Measurements from ENCODE around the gene LOXHD1. TPM values are rescaled to one million over a fixed set of nuclear protein-coding genes. Genes with fewer than 3 reads are reported as not detected.

Gene LOXHD1
- total and polyA plus RNA-seq, 3 donors from 2014 or later = 11.3 to 59.4 (median 29.6) TPM

DNA sequence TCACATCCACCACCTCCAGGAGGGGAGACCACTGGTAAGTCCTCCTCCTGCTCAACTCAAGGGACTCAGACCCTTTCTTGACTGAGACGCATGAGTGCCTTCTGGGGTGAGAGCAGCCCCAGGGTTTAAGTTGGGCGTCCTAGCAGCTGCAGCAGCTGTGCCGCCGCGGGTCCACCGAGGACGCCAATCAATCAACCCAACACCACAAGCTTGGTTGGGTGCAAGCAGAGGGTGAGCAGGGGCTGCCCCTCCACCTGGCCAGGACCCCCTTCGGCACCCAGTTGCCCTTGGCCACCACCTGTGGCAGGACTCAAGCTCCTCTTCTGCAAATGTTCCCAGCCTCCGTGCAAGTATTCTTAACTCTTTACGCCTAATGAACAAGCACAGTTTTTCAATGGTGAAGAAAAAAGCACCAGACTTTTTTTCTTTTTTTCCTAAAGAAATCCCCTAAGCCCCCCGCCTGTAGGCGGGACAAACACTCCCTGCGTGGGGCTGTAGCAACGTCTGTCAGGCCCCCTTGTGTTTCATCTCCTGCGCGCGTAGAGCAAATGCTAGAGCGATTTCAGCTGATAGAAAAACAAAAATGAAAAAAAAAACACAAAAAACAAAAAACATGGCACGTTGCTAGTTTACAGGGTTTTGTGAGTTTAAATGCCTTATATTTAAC lies 197.1 kb downstream of the LOXHD1 start:
- H3K4me1 ChIP-seq = no peaks in the 10 kb centered on the region
- WGBS, 2 donors = 89 to 91% methylated on average over 11 to 19 of the region's 19 CpGs
- no peak for DNase-seq
- H3K9me3 ChIP-seq = no peaks in the 10 kb centered on the region
- TF ChIP-seq POLR2A (IDR thresholded peaks at IDR 0.05) (no peak), CTCF (IDR thresholded peaks at IDR 0.05) (no peak)
- H3K4me3 ChIP-seq = no peak overlapping the region
- no peaks in the 10 kb centered on the region for H3K27me3 ChIP-seq
- H3K36me3 ChIP-seq (ENCODE audit: low read depth, missing control alignments) = no peaks in the 10 kb centered on the region
- no peak overlapping the region for H3K27ac ChIP-seq
- intact Hi-C loops (cut with DNase I; ENCODE audit: low total_unique reads) = no loop called here

- H3K27me3 ChIP-seq = no peaks in the 10 kb centered on the region
- DNase-seq = no peak
- no peak overlapping the region for H3K4me3 ChIP-seq
- no peaks in the 10 kb centered on the region for H3K4me1 ChIP-seq
- H3K9me3 ChIP-seq = no peaks in the 10 kb centered on the region
- TF ChIP-seq POLR2A (IDR thresholded peaks at IDR 0.05) (no peak), CTCF (IDR thresholded peaks at IDR 0.05) (no peak)
- intact Hi-C loops (cut with DNase I; ENCODE audit: low total_unique reads) = no loop called here
- WGBS, 2 donors = 70 to 71% methylated on average over 6 of the region's 6 CpGs
- H3K27ac ChIP-seq = no peak overlapping the region
- H3K36me3 ChIP-seq (ENCODE audit: low read depth, missing control alignments) = no peaks in the 10 kb centered on the region
These were observed 198.5 kb downstream of the LOXHD1 start for GRCh38 chr18:46458472-46458871.

DNA sequence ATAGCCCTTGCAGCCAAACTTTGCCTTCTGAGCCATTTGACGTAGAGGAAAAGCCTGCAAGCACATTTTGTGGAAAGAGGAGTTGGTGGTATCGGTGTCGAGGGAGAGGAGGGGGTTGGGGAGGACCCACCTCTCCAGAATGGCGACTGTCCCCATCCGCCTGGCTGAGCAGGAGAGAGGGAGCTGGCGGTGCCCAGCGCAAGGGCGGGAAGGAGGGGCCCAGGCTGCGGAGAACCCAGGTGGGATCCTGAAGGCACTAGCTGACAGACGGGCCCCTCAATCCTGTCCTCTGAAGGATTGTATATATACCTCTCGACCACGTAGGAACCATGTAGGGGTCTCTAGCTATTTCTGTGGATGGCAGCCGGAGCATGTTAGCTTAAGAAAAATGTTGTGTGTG lies 200.3 kb downstream of the LOXHD1 start:
- TF ChIP-seq CTCF (IDR thresholded peaks at IDR 0.05) (no peak), POLR2A (IDR thresholded peaks at IDR 0.05) (no peak)
- Histone ChIP-seq H3K36me3 (ENCODE audit: low read depth, missing control alignments) (no peaks in the 10 kb centered on the region), H3K27me3 (no peaks in the 10 kb centered on the region), H3K9me3 (no peaks in the 10 kb centered on the region), H3K4me1 (no peaks in the 10 kb centered on the region), H3K4me3 (peak overlapping the region in 1 of 2 donors; percentile 7), H3K27ac (no peak overlapping the region)
- DNase-seq = no peak
- 73 to 76% methylated on average over 13 of the region's 13 CpGs for WGBS, 2 donors
- intact Hi-C loops (cut with DNase I; ENCODE audit: low total_unique reads) = no loop called here

GRCh38 chr18:46452820-46453219 lies 204.2 kb downstream of the LOXHD1 start:
- H3K27me3 ChIP-seq = no peaks in the 10 kb centered on the region
- DNase-seq = no peak
- no peak overlapping the region for H3K27ac ChIP-seq
- H3K4me1 ChIP-seq = no peaks in the 10 kb centered on the region
- H3K36me3 ChIP-seq (ENCODE audit: low read depth, missing control alignments) = no peaks in the 10 kb centered on the region
- no peaks in the 10 kb centered on the region for H3K9me3 ChIP-seq
- H3K4me3 ChIP-seq = no peak overlapping the region
- intact Hi-C loops (cut with DNase I; ENCODE audit: low total_unique reads) = no loop called here
- WGBS, 2 donors = 92 to 95% methylated on average over 6 of the region's 6 CpGs
- TF ChIP-seq POLR2A (IDR thresholded peaks at IDR 0.05) (no peak), CTCF (IDR thresholded peaks at IDR 0.05) (no peak)

DNA sequence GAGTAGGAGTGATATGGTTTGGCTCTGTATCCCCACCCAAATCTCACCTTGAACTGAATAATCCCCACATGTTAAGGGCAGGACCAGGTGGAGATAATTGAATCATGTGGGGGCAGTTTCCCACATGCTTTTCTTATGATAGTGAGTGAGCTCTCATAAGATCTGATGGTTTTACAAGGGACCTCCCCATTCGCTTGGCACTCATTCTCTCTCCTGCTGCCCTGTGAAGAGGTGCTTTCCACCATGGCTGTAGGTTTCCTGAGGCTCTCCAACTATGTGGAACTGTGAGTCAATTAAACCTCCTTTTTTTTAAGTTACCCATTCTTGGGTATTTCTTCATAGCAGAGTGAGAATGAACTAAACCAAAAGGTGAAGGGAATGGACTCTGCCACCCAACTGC lies 207.5 kb downstream of the LOXHD1 start:
- 0 to 80% methylated on average over 1 of the region's 1 CpG for WGBS, 2 donors
- Histone ChIP-seq H3K27me3 (no peaks in the 10 kb centered on the region), H3K4me1 (no peaks in the 10 kb centered on the region), H3K36me3 (ENCODE audit: low read depth, missing control alignments) (no peaks in the 10 kb centered on the region), H3K27ac (no peak overlapping the region), H3K9me3 (no peaks in the 10 kb centered on the region), H3K4me3 (no peak overlapping the region)
- intact Hi-C loops (cut with DNase I; ENCODE audit: low total_unique reads) = no loop called here
- DNase-seq = no peak
- TF ChIP-seq POLR2A (IDR thresholded peaks at IDR 0.05) = no peak
- TF ChIP-seq CTCF (IDR thresholded peaks at IDR 0.05) = no peak

All from testis (tissue), 3 donors.